ENCODE data around the gene RNF213.

RNF213 gene

GRCh38 chr17:80212962-80213642 lies 47.5 kb upstream of the RNF213 start:
- Histone ChIP-seq H3F3A (ENCODE audit: insufficient read depth) (no peaks in the 10 kb centered on the region), H3K9me3 (ENCODE audit: insufficient read depth, low read length) (no peaks in the 10 kb centered on the region), H3K27ac (ENCODE audit: low read depth, low read length) (no peak overlapping the region), H3K27me3 (ENCODE audit: low read length) (no peaks in the 10 kb centered on the region), H3K9me2 (replicated peaks; ENCODE audit: insufficient read depth, low read length) (no peaks in the 10 kb centered on the region), H2AFZ (ENCODE audit: low read depth, low read length, severe bottlenecking) (no peak overlapping the region), H4K20me1 (ENCODE audit: low read depth, low read length) (no peaks in the 10 kb centered on the region), H3K4me3 (ENCODE audit: insufficient read depth, low read length, poor library complexity, severe bottlenecking) (no peak overlapping the region), H3K4me2 (ENCODE audit: low read depth, low read length, poor library complexity, severe bottlenecking) (no peak overlapping the region), H3K36me3 (ENCODE audit: low read length) (no peaks in the 10 kb centered on the region), H3K79me2 (ENCODE audit: insufficient read depth, low read length) (no peaks in the 10 kb centered on the region), H3K9ac (ENCODE audit: low read length) (no peak overlapping the region)
- TF ChIP-seq EZH2phosphoT487 (conservative IDR thresholded peaks at IDR 0.05; ENCODE audit: low read length) (no peak), CTCF (IDR thresholded peaks at IDR 0.05; ENCODE audit: insufficient read depth, low read length, poor library complexity, severe bottlenecking) (no peak)

GRCh38 chr17:80213643-80213975 lies 47.0 kb upstream of the RNF213 start:
- Histone ChIP-seq H3K9ac (ENCODE audit: low read length) (no peak overlapping the region), H3F3A (ENCODE audit: insufficient read depth) (no peaks in the 10 kb centered on the region), H3K4me2 (ENCODE audit: low read depth, low read length, poor library complexity, severe bottlenecking) (no peak overlapping the region), H3K36me3 (ENCODE audit: low read length) (no peaks in the 10 kb centered on the region), H2AFZ (ENCODE audit: low read depth, low read length, severe bottlenecking) (no peak overlapping the region), H3K9me3 (ENCODE audit: insufficient read depth, low read length) (no peaks in the 10 kb centered on the region), H3K27me3 (ENCODE audit: low read length) (no peaks in the 10 kb centered on the region), H3K27ac (ENCODE audit: low read depth, low read length) (no peak overlapping the region), H4K20me1 (ENCODE audit: low read depth, low read length) (no peaks in the 10 kb centered on the region), H3K9me2 (replicated peaks; ENCODE audit: insufficient read depth, low read length) (no peaks in the 10 kb centered on the region), H3K79me2 (ENCODE audit: insufficient read depth, low read length) (no peaks in the 10 kb centered on the region), H3K4me3 (ENCODE audit: insufficient read depth, low read length, poor library complexity, severe bottlenecking) (no peak overlapping the region)
- TF ChIP-seq EZH2phosphoT487 (conservative IDR thresholded peaks at IDR 0.05; ENCODE audit: low read length), result no peak
- no peak for TF ChIP-seq CTCF (IDR thresholded peaks at IDR 0.05; ENCODE audit: insufficient read depth, low read length, poor library complexity, severe bottlenecking)

- no peaks in the 10 kb centered on the region for H3F3A ChIP-seq (ENCODE audit: insufficient read depth)
- no peak overlapping the region for H3K4me3 ChIP-seq (ENCODE audit: insufficient read depth, low read length, poor library complexity, severe bottlenecking)
- no peaks in the 10 kb centered on the region for H3K27me3 ChIP-seq (ENCODE audit: low read length)
- no peak overlapping the region for H3K9ac ChIP-seq (ENCODE audit: low read length)
- no peak overlapping the region for H3K27ac ChIP-seq (ENCODE audit: low read depth, low read length)
- H3K36me3 ChIP-seq (ENCODE audit: low read length), result no peaks in the 10 kb centered on the region
- no peak overlapping the region for H3K4me2 ChIP-seq (ENCODE audit: low read depth, low read length, poor library complexity, severe bottlenecking)
- H4K20me1 ChIP-seq (ENCODE audit: low read depth, low read length), result no peaks in the 10 kb centered on the region
- no peaks in the 10 kb centered on the region for H3K9me2 ChIP-seq (replicated peaks; ENCODE audit: insufficient read depth, low read length)
- TF ChIP-seq CTCF (IDR thresholded peaks at IDR 0.05; ENCODE audit: insufficient read depth, low read length, poor library complexity, severe bottlenecking) (no peak), EZH2phosphoT487 (conservative IDR thresholded peaks at IDR 0.05; ENCODE audit: low read length) (no peak)
- no peaks in the 10 kb centered on the region for H3K9me3 ChIP-seq (ENCODE audit: insufficient read depth, low read length)
- no peak overlapping the region for H2AFZ ChIP-seq (ENCODE audit: low read depth, low read length, severe bottlenecking)
- H3K79me2 ChIP-seq (ENCODE audit: insufficient read depth, low read length), result no peaks in the 10 kb centered on the region
Measured at GRCh38 chr17:80214012-80214877, 46.4 kb upstream of the RNF213 start.

Data from SU-DHL-6 (cell line).